IPS-20b (cell line): ENCODE results near the gene MCRIP1.

Experiments
- H3K27ac ChIP-seq: one replicate; pipeline ENCODE4 v1.5.1; 2013; ENCODE audit warnings: low read length
- H3K27me3 ChIP-seq: 2 replicates; pipeline ENCODE4 v1.6.1; 2013; ENCODE audit warnings: mild to moderate bottlenecking, low read length, inconsistent platforms; ENCODE audit not compliant: insufficient read depth
- H3K36me3 ChIP-seq: 2 replicates; pipeline ENCODE4 v1.6.1; 2013; ENCODE audit warnings: low read depth, mild to moderate bottlenecking, inconsistent platforms, low read length, moderate library complexity; ENCODE audit not compliant: insufficient read depth
- H3K4me1 ChIP-seq: 2 replicates; pipeline ENCODE4 v1.6.1; 2013; ENCODE audit warnings: mild to moderate bottlenecking, control low read depth, inconsistent platforms, low read length, moderate library complexity; ENCODE audit not compliant: insufficient read depth
- H3K4me3 ChIP-seq: 2 replicates; pipeline ENCODE4 v1.5.1; 2013; ENCODE audit warnings: mild to moderate bottlenecking, low read length, inconsistent platforms
- H3K9ac ChIP-seq: 2 replicates; pipeline ENCODE4 v1.6.1; 2013; ENCODE audit warnings: low read depth, mild to moderate bottlenecking, inconsistent platforms, low read length, moderate library complexity
- H3K9me3 ChIP-seq: 2 replicates; pipeline ENCODE4 v1.6.1; 2013; ENCODE audit warnings: mild to moderate bottlenecking, low read depth, low read length, inconsistent platforms; ENCODE audit not compliant: insufficient read depth

The MCRIP1 gene

DNA sequence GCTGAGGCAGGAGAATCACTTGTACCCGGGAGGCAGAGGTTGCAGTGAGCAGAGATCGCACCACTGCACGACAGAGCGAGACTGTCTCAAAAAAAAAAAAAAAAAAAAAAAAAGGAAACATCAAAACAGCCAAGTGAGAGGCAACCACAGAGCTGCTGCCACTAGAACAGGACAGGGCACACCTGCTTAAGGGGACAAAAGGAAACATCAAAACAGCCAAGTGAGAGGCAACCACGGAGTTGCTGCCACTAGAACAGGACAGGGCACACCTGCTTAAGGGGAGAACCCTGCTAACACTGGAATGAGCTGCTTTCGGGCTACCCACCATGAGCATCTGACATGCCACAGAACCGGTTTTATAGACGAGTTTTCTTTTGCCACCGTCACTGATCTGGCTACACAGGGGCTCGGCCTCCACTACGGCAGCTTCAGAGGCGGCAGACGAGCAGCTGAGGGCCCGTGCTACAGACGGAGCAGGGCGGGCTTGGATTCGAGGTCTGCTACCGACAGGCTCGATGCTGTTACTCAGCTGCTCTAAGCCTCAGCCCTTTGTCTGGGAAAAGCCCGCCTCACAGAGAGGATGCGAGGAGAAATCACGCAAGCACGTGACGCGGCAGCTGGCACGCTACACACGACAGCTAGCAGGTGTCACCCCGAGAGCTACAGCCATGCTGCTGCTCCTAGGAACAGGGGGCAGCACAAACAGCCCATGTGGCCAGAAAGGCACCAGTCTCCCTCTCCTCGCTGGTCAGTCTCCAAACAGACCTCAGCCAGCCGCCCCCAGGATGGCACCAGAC, 25.3 kb upstream of the MCRIP1 start:
- Histone ChIP-seq H3K4me1 (0 out of 2 replicates have a peak, but pooled peaks cover 4% of the 10 kb centered on the region), H3K36me3 (peaks cover 59% of the 10 kb centered on the region), H3K9me3 (no peaks in the 10 kb centered on the region), H3K27ac (no peak overlapping the region), H3K27me3 (no peaks in the 10 kb centered on the region), H3K9ac (peak overlapping the region; percentile 81; the same call in 1 of the 2 replicates), H3K4me3 (no peak overlapping the region)

DNA sequence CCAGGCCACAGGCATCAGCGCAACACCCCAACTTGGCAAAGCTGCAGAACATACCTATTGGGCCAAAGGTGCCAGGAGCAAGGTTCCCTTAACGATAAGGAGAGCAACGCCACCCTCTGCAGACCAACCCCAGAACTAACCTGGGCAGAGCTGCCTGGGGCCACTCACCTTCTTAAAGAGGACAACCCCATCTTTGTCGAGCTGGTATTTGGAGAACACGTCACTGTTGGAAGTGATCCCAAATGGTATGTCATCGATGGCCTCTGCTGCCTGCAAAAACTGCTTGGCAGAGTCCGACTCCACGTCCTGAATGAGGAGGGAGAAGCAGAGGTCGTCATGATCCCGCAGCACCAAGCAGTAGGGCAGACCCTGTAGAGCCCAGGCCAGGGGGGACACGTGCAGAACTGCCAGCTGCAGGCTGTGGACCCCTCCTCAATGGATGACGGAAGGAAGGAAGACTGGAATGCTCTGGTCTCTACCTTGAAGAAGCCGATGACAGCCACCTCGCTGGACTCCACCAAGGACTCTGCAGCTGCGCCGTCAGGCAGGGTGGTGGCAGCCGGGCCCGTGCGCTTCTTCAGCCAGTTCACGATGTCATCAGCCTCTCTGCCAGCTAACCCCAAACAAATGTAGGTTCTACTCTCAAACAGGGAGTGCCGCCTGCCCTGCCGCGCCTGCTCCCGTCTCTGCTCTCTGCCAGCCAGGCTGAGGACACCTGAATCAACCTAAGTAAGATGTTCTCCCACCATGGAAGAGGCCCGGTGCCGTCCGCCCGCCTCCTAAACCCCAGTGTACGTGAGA, 22.1 kb upstream of the MCRIP1 start:
- H3K4me3 ChIP-seq: no peak overlapping the region
- H3K27ac ChIP-seq: no peak overlapping the region
- no peaks in the 10 kb centered on the region for H3K9me3 ChIP-seq
- H3K9ac ChIP-seq: no peak overlapping the region
- H3K36me3 ChIP-seq: peaks cover 75% of the 10 kb centered on the region
- no peaks in the 10 kb centered on the region for H3K27me3 ChIP-seq
- H3K4me1 ChIP-seq: 0 out of 2 replicates have a peak, but pooled peaks cover 4% of the 10 kb centered on the region

DNA sequence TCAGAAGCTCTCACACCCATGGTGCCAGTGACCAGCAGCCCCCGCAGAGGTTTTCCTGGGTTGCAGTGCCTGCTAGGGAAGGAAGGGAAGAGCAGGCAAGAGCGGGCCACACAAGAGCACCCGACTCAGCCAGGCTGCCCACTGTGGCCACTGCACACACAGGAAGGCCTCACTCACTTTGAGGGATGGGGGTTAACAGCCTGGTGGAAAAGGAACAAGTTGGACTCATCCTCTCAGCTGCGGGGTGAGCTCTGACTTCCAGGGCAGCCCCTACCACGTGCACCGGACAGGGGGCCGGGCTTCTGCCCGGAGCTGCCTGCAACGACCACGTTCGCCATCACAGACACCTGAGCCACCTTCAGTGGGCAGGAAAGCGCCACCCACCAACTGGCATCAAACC, 19.1 kb upstream of the MCRIP1 start:
- Histone ChIP-seq H3K4me1 (no peaks in the 10 kb centered on the region), H3K36me3 (peaks cover 64% of the 10 kb centered on the region), H3K9me3 (no peaks in the 10 kb centered on the region), H3K27me3 (no peaks in the 10 kb centered on the region), H3K27ac (no peak overlapping the region), H3K4me3 (no peak overlapping the region), H3K9ac (no peak overlapping the region)

DNA sequence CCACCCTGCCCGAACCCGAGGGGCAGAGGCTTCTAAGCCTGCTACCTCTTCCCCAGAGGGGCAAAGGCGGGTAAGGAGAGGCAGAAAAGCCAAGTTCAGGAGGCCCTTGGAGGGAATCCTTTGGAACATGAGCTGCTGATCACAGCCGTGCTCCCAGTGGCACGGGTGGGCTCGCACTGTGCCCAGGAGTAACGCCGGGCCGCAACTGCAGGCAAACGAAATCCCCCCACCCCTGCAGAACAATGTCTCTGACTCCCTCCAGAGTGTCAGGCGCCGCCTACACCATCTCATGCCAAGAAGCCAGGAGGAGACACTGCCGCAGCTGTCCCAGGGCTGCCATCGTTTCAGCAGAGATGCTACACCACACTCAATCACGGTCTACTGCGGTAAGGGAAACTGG, 18.3 kb upstream of the MCRIP1 start:
- Histone ChIP-seq H3K27me3 (no peaks in the 10 kb centered on the region), H3K4me1 (no peaks in the 10 kb centered on the region), H3K27ac (no peak overlapping the region), H3K9me3 (no peaks in the 10 kb centered on the region), H3K36me3 (peaks cover 68% of the 10 kb centered on the region), H3K9ac (no peak overlapping the region), H3K4me3 (no peak overlapping the region)

DNA sequence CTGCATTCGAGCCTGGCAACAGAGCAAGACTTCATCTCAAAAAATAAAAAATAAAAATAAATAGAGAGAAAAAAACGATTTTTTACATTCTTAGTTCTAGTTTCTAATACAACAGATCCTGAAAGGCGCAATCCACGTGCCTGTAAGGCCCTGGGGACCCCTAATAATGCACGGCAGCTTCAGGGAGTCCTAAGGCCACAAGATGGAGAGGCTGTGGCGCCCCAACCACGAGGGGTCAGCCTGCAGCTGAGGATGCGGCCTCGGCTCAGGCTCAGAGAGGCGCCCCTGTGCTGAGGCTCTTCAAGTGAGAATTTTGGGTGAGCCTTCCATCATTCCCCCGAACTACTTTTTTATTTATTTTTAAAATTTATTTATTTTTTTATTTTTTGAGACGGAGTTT, 16.4 kb upstream of the MCRIP1 start:
- no peaks in the 10 kb centered on the region for H3K4me1 ChIP-seq
- no peak overlapping the region for H3K27ac ChIP-seq
- H3K9me3 ChIP-seq: no peaks in the 10 kb centered on the region
- peaks cover 72% of the 10 kb centered on the region for H3K36me3 ChIP-seq
- no peak overlapping the region for H3K4me3 ChIP-seq
- no peaks in the 10 kb centered on the region for H3K27me3 ChIP-seq
- no peak overlapping the region for H3K9ac ChIP-seq

DNA sequence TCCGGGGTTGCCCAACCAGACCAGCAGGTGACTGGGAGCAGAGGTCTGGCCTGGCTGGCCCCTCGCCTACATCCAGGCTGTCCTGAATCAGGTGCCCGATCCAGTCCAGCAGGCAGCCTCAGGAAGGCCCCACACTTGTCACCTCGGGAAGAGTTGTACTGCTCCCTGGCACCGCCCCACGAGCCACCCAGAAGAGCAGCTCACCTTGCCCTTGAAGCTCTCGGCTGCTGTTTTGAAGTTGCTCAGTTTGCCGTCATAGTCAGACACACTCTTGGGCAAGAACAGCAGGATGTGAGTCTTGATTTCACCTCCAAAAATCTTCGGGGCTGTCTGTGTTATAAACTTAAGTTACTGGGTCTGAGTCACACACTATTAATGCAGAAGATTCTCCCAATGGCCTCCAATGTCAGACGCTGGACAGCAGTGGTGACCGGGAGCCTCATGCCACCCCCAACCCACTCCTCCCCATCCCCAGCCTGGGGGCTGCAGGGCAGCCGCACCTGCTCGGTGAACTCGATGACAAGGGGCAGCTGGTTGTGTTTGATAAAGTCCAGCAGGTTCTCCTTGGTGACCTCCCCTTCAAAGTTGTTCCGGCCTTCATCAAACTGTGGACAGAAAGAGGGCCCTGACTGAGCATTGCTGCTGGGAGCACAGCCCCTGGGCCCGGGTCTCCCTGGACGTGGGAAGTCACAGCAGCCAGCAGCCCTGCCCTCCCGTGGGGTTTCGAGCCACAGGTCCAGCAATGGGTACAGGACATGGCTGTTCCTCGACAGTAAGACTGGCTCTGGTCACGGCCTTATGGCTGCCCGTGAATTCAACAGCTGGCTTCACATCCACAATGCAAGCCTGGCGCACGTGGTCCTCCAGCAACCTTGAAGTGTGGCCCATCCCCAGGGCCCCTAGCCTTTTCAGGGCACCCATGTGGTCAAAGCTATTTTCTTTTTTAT, 13.9 kb upstream of the MCRIP1 start:
- Histone ChIP-seq H3K27ac (no peak overlapping the region), H3K4me1 (no peaks in the 10 kb centered on the region), H3K9ac (no peak overlapping the region), H3K4me3 (no peak overlapping the region), H3K27me3 (no peaks in the 10 kb centered on the region), H3K9me3 (no peaks in the 10 kb centered on the region), H3K36me3 (peaks cover 69% of the 10 kb centered on the region)

DNA sequence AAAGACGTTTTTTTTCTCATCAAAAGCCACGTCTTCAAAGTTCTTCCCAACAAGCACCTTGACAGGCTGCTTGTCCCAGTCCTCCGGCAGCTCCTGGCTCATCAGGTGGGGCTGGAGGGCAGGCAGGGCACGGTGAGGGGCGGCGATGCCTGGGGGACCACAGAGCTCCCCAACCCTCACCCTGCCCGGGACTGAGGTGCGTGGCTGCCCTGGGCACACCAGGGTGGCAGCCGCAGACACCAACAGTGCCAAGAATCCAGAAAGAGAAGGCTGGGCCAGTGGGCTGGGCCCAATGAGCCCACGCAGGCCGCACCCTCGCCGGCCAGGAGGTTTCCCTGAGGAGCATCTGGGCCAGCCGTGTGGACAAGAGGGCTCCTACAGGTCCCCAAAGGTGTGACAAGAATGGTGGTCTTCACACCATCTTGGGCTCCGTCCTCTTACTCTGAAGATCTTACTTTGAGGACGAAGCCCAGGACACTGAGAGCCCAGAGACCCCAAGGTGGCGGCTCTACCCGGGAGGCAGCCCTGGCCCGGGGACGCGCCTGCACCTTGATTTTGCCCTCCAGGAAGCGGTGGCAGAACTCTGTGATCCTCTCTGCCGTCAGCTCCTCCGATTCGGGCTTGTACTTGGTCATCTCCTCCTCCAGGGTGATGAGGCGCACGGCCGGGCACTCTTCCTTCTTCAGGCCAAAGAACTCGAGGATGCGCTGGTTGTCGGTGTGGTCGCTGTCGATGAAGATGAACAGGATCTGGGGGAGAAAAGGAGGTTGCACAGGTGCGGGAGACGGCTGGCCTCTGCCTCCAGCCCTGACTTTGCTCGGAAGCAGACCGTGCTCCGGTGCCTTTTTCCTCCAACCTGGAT, 13.0 kb upstream of the MCRIP1 start:
- H3K27ac ChIP-seq: no peak overlapping the region
- no peaks in the 10 kb centered on the region for H3K9me3 ChIP-seq
- no peak overlapping the region for H3K9ac ChIP-seq
- no peaks in the 10 kb centered on the region for H3K4me1 ChIP-seq
- no peaks in the 10 kb centered on the region for H3K27me3 ChIP-seq
- H3K36me3 ChIP-seq: peaks cover 60% of the 10 kb centered on the region
- H3K4me3 ChIP-seq: no peak overlapping the region

DNA sequence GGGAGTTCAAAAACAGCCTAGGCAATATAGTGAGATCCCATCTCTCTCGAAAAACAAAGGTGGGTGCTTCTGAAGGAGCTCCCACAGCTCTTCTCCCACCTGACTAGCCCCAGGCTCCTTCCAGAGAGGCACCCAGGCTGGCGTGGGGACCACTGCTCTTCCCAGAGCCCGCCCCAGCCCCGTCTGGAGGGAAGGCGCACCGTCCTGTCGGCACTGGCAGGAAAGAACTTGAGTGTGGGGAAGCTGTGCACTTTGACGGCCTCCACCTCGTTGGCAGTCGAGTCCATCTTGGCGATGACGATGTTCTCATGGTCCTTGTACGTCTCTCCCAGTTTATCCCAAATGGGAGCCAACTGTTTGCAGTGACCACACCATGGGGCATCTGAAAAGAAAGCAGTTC, 12.3 kb upstream of the MCRIP1 start:
- Histone ChIP-seq H3K9ac (no peak overlapping the region), H3K36me3 (peaks cover 59% of the 10 kb centered on the region), H3K4me3 (no peak overlapping the region), H3K27me3 (no peaks in the 10 kb centered on the region), H3K9me3 (no peaks in the 10 kb centered on the region), H3K27ac (no peak overlapping the region), H3K4me1 (no peaks in the 10 kb centered on the region)

DNA sequence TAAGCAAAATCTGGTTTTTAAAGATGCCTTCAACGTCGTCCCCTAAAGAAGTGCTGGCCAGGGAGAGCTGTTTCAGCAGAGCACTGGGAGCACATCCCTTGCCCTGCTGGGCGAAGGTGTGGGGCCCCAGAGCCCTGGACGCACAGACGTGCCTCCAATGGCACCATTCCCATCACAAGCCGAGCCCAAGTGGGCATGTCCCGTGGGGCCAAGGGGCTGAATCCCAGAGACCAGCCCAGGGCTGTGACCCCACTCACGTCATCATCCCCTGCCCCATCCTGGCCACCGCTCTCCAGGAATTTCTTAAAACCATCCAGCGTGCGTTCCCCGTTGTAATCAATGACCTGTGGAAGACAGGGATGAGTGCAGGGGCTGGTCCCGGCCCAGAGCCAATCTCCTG, 11.8 kb upstream of the MCRIP1 start:
- H3K9me3 ChIP-seq: no peaks in the 10 kb centered on the region
- H3K4me3 ChIP-seq: no peak overlapping the region
- H3K36me3 ChIP-seq: peaks cover 59% of the 10 kb centered on the region
- H3K27ac ChIP-seq: no peak overlapping the region
- no peaks in the 10 kb centered on the region for H3K4me1 ChIP-seq
- no peak overlapping the region for H3K9ac ChIP-seq
- no peaks in the 10 kb centered on the region for H3K27me3 ChIP-seq

DNA sequence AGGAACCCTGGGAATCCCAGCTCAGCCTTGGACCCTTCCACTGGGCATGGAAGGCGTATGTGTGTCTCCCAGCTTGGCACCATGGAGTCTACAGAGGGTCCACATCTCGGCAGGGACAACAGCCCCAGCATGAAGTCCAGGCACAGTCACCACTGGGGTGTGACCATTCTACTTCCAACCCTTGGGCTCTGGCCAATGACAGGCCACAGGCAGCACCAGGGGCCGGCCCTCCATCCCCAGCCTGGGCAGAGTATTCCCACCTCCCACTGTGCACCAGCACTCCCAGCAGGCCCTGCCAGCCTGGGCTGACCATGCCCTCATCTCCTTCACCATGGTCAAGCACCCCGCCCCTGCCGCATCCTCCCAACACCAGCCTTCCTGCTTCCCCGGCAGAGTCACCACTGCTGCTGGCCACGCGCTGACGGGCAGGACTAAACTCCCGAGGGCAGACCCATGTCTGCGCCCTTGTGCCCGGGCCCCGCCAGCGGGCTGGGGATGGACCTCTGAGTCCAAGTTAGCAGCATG, 11.3 kb upstream of the MCRIP1 start:
- Histone ChIP-seq H3K4me1 (no peaks in the 10 kb centered on the region), H3K9me3 (no peaks in the 10 kb centered on the region), H3K4me3 (no peak overlapping the region), H3K27ac (no peak overlapping the region), H3K27me3 (no peaks in the 10 kb centered on the region), H3K36me3 (peaks cover 59% of the 10 kb centered on the region), H3K9ac (no peak overlapping the region)
